ENCODE measurements around the gene HDGFL1.

Gene HDGFL1

GRCh38 chr6:22569281-22570184, at the start of gene HDGFL1:
Gene HDGFL1, plus strand, starts transcription at chr6:22569566. Its CDS starts 10 bp downstream, at chr6:22569576.
- DNase-seq (ENCODE audit: low read depth in 3 of 3, low spot score in 1 of 3), result no peak

- DNase-seq (ENCODE audit: low read depth in 3 of 3, low spot score in 1 of 3), result no peak
Measured at GRCh38 chr6:22521035-22521434, 48.3 kb upstream of the HDGFL1 start.

- DNase-seq (ENCODE audit: low read depth in 3 of 3, low spot score in 1 of 3), result no peak
Measured at GRCh38 chr6:22526736-22527135, 42.6 kb upstream of the HDGFL1 start.

GRCh38 chr6:22529866-22530265, 39.5 kb upstream of the HDGFL1 start:
- DNase-seq (ENCODE audit: low read depth in 3 of 3, low spot score in 1 of 3), result no peak

- no peak for DNase-seq (ENCODE audit: low read depth in 3 of 3, low spot score in 1 of 3)
Measured at GRCh38 chr6:22530506-22530905, 38.9 kb upstream of the HDGFL1 start.

GRCh38 chr6:22536122-22536521, 33.2 kb upstream of the HDGFL1 start:
- no peak for DNase-seq (ENCODE audit: low read depth in 3 of 3, low spot score in 1 of 3)

- DNase-seq (ENCODE audit: low read depth in 3 of 3, low spot score in 1 of 3), result no peak
Measured at GRCh38 chr6:22544476-22544875, 24.9 kb upstream of the HDGFL1 start.

- no peak for DNase-seq (ENCODE audit: low read depth in 3 of 3, low spot score in 1 of 3)
Measured at GRCh38 chr6:22545051-22545450, 24.3 kb upstream of the HDGFL1 start.

GRCh38 chr6:22546236-22546635, 23.1 kb upstream of the HDGFL1 start:
- no peak for DNase-seq (ENCODE audit: low read depth in 3 of 3, low spot score in 1 of 3)

GRCh38 chr6:22550971-22551670, 18.2 kb upstream of the HDGFL1 start:
- no peak for DNase-seq (ENCODE audit: low read depth in 3 of 3, low spot score in 1 of 3)

GRCh38 chr6:22556266-22556665, 13.1 kb upstream of the HDGFL1 start:
- no peak for DNase-seq (ENCODE audit: low read depth in 3 of 3, low spot score in 1 of 3)

GRCh38 chr6:22557007-22557406, 12.4 kb upstream of the HDGFL1 start:
- DNase-seq (ENCODE audit: low read depth in 3 of 3, low spot score in 1 of 3), result no peak

- no peak for DNase-seq (ENCODE audit: low read depth in 3 of 3, low spot score in 1 of 3)
Measured at GRCh38 chr6:22558288-22558882, 11.0 kb upstream of the HDGFL1 start.

- no peak for DNase-seq (ENCODE audit: low read depth in 3 of 3, low spot score in 1 of 3)
Measured at GRCh38 chr6:22568854-22569253, 512 bp upstream of the HDGFL1 start.

- no peak for DNase-seq (ENCODE audit: low read depth in 3 of 3, low spot score in 1 of 3)
Measured at GRCh38 chr6:22570185-22570551, 802 bp downstream of the HDGFL1 start.

GRCh38 chr6:22575190-22575589, 5.8 kb downstream of the HDGFL1 start:
- DNase-seq (ENCODE audit: low read depth in 3 of 3, low spot score in 1 of 3), result no peak

- DNase-seq (ENCODE audit: low read depth in 3 of 3, low spot score in 1 of 3), result no peak
Measured at GRCh38 chr6:22579439-22579838, 10.1 kb downstream of the HDGFL1 start.

GRCh38 chr6:22580337-22580736, 11.0 kb downstream of the HDGFL1 start:
- no peak for DNase-seq (ENCODE audit: low read depth in 3 of 3, low spot score in 1 of 3)

GRCh38 chr6:22582417-22583205, 13.2 kb downstream of the HDGFL1 start:
- DNase-seq (ENCODE audit: low read depth in 3 of 3, low spot score in 1 of 3), result no peak

GRCh38 chr6:22583230-22583629, 13.9 kb downstream of the HDGFL1 start:
- no peak for DNase-seq (ENCODE audit: low read depth in 3 of 3, low spot score in 1 of 3)

GRCh38 chr6:22583927-22584326, 14.6 kb downstream of the HDGFL1 start:
- no peak for DNase-seq (ENCODE audit: low read depth in 3 of 3, low spot score in 1 of 3)

Data from stimulated activated CD4-positive, alpha-beta T cell treated with anti-CD3 and anti-CD28 coated beads, TNF-alpha, amount 100 ng/mL, for 1 hour (primary cell).